Keratinocyte (primary cell): ENCODE data around the gene TFAP2B. TPM values are rescaled to one million over a fixed set of nuclear protein-coding genes. Genes with fewer than 3 reads are reported as not detected.

Experiments used
- DNase-seq: peaks from one replicate; pipeline ENCODE4 v3.0.0-alpha.2; 2011; ENCODE audit warnings: low read depth, missing footprints, low spot score
- FAIRE-seq: peaks from 2 replicates; lab custom pipeline; 2011; peaks lifted over from hg19 to GRCh38; lab: Jason Lieb, UNC
- H2AFZ ChIP-seq: 2 replicates; pipeline ENCODE4 v1.6.0; 2012; ENCODE audit warnings: low read length, control low read depth, inconsistent platforms; ENCODE audit not compliant: control insufficient read depth
- H3K27ac ChIP-seq: 2 replicates; pipeline ENCODE4 v1.5.1; 2011; ENCODE audit warnings: low read length; ENCODE audit not compliant: control insufficient read depth, insufficient read depth
- H3K27me3 ChIP-seq: 3 replicates; pipeline ENCODE4 v1.6.0; 2011; ENCODE audit warnings: low read length; ENCODE audit not compliant: control insufficient read depth, insufficient read depth; ENCODE audit errors: extremely low read depth
- H3K36me3 ChIP-seq, 2 experiments: 2 replicates in 1 of 2; 3 replicates in 1 of 2; pipeline ENCODE4 v1.5.1; 2011; ENCODE audit warnings: low read length in 2 of 2, mild to moderate bottlenecking in 1 of 2; ENCODE audit not compliant: control insufficient read depth in 2 of 2, insufficient read depth in 2 of 2; ENCODE audit errors: extremely low read depth in 1 of 2
- H3K4me1 ChIP-seq: 3 replicates; pipeline ENCODE4 v1.5.1; 2011; ENCODE audit warnings: low read length; ENCODE audit not compliant: control insufficient read depth, insufficient read depth; ENCODE audit errors: extremely low read depth
- H3K4me2 ChIP-seq: 3 replicates; pipeline ENCODE4 v1.6.0; 2011; ENCODE audit warnings: low read depth, low read length; ENCODE audit not compliant: control insufficient read depth, insufficient read depth; ENCODE audit errors: extremely low read depth
- H3K4me3 ChIP-seq, 3 experiments: fragments of 200-600 bp in 1 of 3; sonication (generic) in 1 of 3; 2 replicates in 2 of 3; 3 replicates in 1 of 3; pipeline ENCODE4 v1.5.1; 2011 to 2016; ENCODE audit warnings: low read length in 3 of 3, mild to moderate bottlenecking in 3 of 3, control low read depth in 2 of 3, inconsistent platforms in 1 of 3, low read depth in 1 of 3, mixed read lengths in 1 of 3, mixed run types in 1 of 3, moderate library complexity in 1 of 3; ENCODE audit not compliant: control insufficient read depth in 2 of 3, insufficient read depth in 2 of 3; ENCODE audit errors: extremely low read depth in 1 of 3
- H3K79me2 ChIP-seq: 2 replicates; pipeline ENCODE4 v1.6.0; 2012; ENCODE audit warnings: low read length; ENCODE audit not compliant: control insufficient read depth, insufficient read depth
- H3K9ac ChIP-seq: 3 replicates; pipeline ENCODE4 v1.6.0; 2011; ENCODE audit warnings: low read length; ENCODE audit not compliant: control insufficient read depth, insufficient read depth; ENCODE audit errors: extremely low read depth
- H3K9me1 ChIP-seq: 3 replicates; pipeline ENCODE4 v1.6.0; 2011; ENCODE audit warnings: low read length; ENCODE audit not compliant: control insufficient read depth, insufficient read depth; ENCODE audit errors: extremely low read depth
- H3K9me3 ChIP-seq: 2 replicates; pipeline ENCODE4 v1.5.1; 2012; ENCODE audit warnings: low read depth, low read length; ENCODE audit not compliant: control insufficient read depth
- H4K20me1 ChIP-seq: 3 replicates; pipeline ENCODE4 v1.6.0; 2011; ENCODE audit warnings: low read length; ENCODE audit not compliant: control insufficient read depth, insufficient read depth; ENCODE audit errors: extremely low read depth
- EZH2 ChIP-seq: IDR thresholded peaks from one replicate; pipeline ENCODE4 v1.6.1; 2012; ENCODE audit warnings: inconsistent platforms, mild to moderate bottlenecking, low read length, moderate library complexity
- dilution Hi-C: fragments of 300-500 bp; cut with MboI; formaldehyde crosslinking; loops from one replicate; pipeline ENCODE4 v1.7.0; 2020; ENCODE audit warnings: low sequenced_read_pairs; ENCODE audit not compliant: extremely low pct_ligation_motif_present
- polyA plus RNA-seq, 5 experiments: library from polyadenylated mRNA; depleted of rRNA in 3 of 5; stranded (reverse) in 3 of 5; stranded (forward) in 1 of 5; unstranded in 1 of 5; fragments of >200 nt; gene quantifications; 1 replicate in 1 of 5; 2 replicates in 3 of 5; 3 replicates in 1 of 5; pipeline versions ENCODE4 v1.2.1 to v1.2.3, GENCODE V29; 2011 to 2012; ENCODE audit warnings: missing spikeins in 2 of 5, low read depth in 1 of 5, low replicate concordance in 1 of 5
- TF ChIP-seq, protein P1 (sequence below), 3 experiments: IDR thresholded peaks in 1 of 3; conservative IDR thresholded peaks in 1 of 3; optimal IDR thresholded peaks in 1 of 3; 2 replicates in 2 of 3; 3 replicates in 1 of 3; pipeline versions ENCODE3 to v1.5.1; 2011; ENCODE audit warnings: low read length in 3 of 3, mild to moderate bottlenecking in 3 of 3, moderate library complexity in 2 of 3, control low read depth in 1 of 3, inconsistent platforms in 1 of 3; ENCODE audit not compliant: insufficient read depth in 2 of 3; ENCODE audit errors: extremely low read depth in 1 of 3

TFAP2B gene
- polyA plus RNA-seq, 1 donor (not counting 4 experiments of a cell fraction or from before 2014, with no cell fraction given): 0.01 TPM

DNA sequence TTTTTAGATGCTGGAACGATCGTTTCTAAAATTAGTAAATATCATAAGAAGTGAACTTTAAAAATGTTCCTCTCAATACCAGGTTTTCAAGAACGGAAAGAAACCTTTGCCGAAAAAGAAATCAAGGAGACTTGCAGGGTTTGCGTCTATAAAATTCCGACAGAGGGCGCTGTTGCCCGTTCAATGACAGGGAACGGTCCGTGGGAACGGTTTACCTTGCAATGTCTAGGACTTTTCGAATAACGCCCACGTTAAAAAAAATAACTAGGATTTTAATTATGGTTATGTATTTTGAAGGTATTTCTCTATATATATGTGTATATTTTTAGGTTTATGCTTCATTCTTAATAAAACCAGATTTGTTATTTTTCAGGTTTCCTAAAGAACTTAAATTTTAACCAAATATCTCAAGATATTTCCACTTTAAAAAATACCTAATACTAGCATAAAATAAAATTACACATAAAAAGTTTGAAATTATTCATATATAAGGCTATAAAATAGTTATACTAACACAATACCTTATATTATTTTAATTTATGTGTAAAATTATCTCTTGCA is 2.5 kb upstream of the TFAP2B start:
- Histone ChIP-seq H3K36me3 (no peaks in the 10 kb centered on the region), H4K20me1 (no peaks in the 10 kb centered on the region), H3K4me3 (peak overlapping the region; percentile 57 to 89 (median 81)), H3K27ac (no peak overlapping the region), H3K4me2 (peak overlapping the region; percentile 99), H3K4me1 (peaks cover 9% of the 10 kb centered on the region), H3K27me3 (peaks cover 14% of the 10 kb centered on the region), H2AFZ (peak overlapping the region; percentile 100), H3K79me2 (no peaks in the 10 kb centered on the region), H3K9me1 (no peaks in the 10 kb centered on the region), H3K9ac (peak overlapping the region; percentile 72), H3K9me3 (no peaks in the 10 kb centered on the region)
- FAIRE-seq: peak; percentile 77
- dilution Hi-C loops: no loop called here
- TF ChIP-seq EZH2: no peak
- TF ChIP-seq, protein P1, sequence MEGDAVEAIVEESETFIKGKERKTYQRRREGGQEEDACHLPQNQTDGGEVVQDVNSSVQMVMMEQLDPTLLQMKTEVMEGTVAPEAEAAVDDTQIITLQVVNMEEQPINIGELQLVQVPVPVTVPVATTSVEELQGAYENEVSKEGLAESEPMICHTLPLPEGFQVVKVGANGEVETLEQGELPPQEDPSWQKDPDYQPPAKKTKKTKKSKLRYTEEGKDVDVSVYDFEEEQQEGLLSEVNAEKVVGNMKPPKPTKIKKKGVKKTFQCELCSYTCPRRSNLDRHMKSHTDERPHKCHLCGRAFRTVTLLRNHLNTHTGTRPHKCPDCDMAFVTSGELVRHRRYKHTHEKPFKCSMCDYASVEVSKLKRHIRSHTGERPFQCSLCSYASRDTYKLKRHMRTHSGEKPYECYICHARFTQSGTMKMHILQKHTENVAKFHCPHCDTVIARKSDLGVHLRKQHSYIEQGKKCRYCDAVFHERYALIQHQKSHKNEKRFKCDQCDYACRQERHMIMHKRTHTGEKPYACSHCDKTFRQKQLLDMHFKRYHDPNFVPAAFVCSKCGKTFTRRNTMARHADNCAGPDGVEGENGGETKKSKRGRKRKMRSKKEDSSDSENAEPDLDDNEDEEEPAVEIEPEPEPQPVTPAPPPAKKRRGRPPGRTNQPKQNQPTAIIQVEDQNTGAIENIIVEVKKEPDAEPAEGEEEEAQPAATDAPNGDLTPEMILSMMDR (optimal IDR thresholded peaks at IDR 0.05 in 1 of 3, IDR thresholded peaks at IDR 0.05 in 1 of 3, conservative IDR thresholded peaks at IDR 0.05 in 1 of 3; ENCODE audit: extremely low read depth in 1 of 3, insufficient read depth in 2 of 3, low read length in 3 of 3): peak; percentile 59 to 75 (median 71)
- peak; percentile 53 for DNase-seq

DNA sequence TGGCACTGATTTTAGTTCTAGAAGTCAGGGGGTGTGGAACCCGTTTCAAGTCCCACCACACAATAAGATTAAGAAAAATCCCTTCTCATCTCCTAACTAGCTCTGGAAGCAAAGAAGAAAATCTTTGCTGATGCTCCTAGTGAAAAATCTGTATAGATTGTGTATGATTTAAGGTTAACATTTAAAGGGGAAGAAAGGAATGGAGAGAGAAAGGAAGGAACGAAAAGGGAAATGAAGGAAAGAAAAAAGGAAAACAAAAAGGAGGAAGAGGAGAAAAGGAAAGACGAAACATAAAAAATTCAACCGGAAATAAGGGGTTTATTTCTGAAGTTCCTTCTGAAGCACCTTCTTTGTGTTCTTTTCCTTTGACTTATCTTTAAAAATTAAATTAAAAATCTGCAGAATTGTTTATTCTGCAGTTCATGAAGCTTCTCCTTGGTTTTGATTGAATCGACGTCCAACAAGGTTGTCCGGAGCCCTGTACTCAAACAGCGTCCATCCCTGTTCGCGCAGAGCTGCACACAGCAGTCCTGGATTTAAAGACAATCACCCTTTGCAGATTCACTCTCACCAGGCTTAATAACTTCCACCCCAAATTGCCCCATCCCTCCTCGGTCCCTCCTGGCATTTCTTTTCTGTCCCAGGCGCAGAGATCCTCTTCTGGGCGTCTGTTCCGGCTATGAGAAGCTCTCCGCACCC is 1.6 kb upstream of the TFAP2B start:
- dilution Hi-C loops: no loop called here
- no peaks in the 10 kb centered on the region for H4K20me1 ChIP-seq
- H3K36me3 ChIP-seq: no peaks in the 10 kb centered on the region
- DNase-seq (no peak), FAIRE-seq (no peak)
- peak overlapping the region; percentile 72 for H2AFZ ChIP-seq
- H3K27me3 ChIP-seq: peaks cover 14% of the 10 kb centered on the region
- no peak overlapping the region for H3K27ac ChIP-seq
- H3K4me1 ChIP-seq: peaks cover 18% of the 10 kb centered on the region
- TF ChIP-seq, protein P1 (optimal IDR thresholded peaks at IDR 0.05 in 1 of 3, IDR thresholded peaks at IDR 0.05 in 1 of 3, conservative IDR thresholded peaks at IDR 0.05 in 1 of 3; ENCODE audit: extremely low read depth in 1 of 3, insufficient read depth in 2 of 3, low read length in 3 of 3): no peak
- TF ChIP-seq EZH2: no peak
- H3K9ac ChIP-seq: no peak overlapping the region
- no peaks in the 10 kb centered on the region for H3K79me2 ChIP-seq
- H3K4me2 ChIP-seq: peak overlapping the region; percentile 57
- H3K4me3 ChIP-seq: peak overlapping the region in 1 of 3 experiments; percentile 16
- H3K9me3 ChIP-seq: no peaks in the 10 kb centered on the region
- H3K9me1 ChIP-seq: no peaks in the 10 kb centered on the region
